Endothelial cell of umbilical vein (primary cell): Measurements from ENCODE around the gene IRS1.

Experiments
- EZH2 ChIP-seq: IDR thresholded peaks from 2 replicates; pipeline ENCODE4 v1.6.1; 2012; ENCODE audit warnings: borderline replicate concordance, low read depth, mild to moderate bottlenecking, moderate library complexity, low read length, inconsistent platforms; ENCODE audit not compliant: severe bottlenecking
- FOS ChIP-seq: IDR thresholded peaks from 2 replicates; pipeline ENCODE4 v1.6.1; 2011; ENCODE audit warnings: mild to moderate bottlenecking, low read length, moderate library complexity, borderline replicate concordance; ENCODE audit not compliant: insufficient read depth
- GATA2 ChIP-seq: IDR thresholded peaks from 2 replicates; pipeline ENCODE4 v1.7.0; 2011; ENCODE audit warnings: low read depth, mild to moderate bottlenecking, moderate library complexity, mixed read lengths, low read length; ENCODE audit not compliant: insufficient read length, insufficient read depth
- JUN ChIP-seq: IDR thresholded peaks from 2 replicates; pipeline ENCODE4 v1.6.1; 2011; ENCODE audit warnings: borderline replicate concordance, low read depth; ENCODE audit not compliant: insufficient read length, insufficient read depth
- MAX ChIP-seq: IDR thresholded peaks from 2 replicates; pipeline ENCODE4 v1.6.1; 2011; ENCODE audit not compliant: insufficient read depth, insufficient read length
- MYC ChIP-seq: IDR thresholded peaks from one replicate; pipeline ENCODE4 v1.6.1; 2011; ENCODE audit warnings: mild to moderate bottlenecking, low read depth, low read length
- POLR2A ChIP-seq: IDR thresholded peaks from 2 replicates; pipeline ENCODE4 v1.6.1; 2012; ENCODE audit warnings: low read depth, mild to moderate bottlenecking, control low read depth, low read length
- POLR2AphosphoS5 ChIP-seq: IDR thresholded peaks from 2 replicates; pipeline ENCODE4 v1.6.1; 2012; ENCODE audit warnings: low read depth, mild to moderate bottlenecking, control low read depth, low read length, moderate library complexity; ENCODE audit not compliant: insufficient read depth
- TF ChIP-seq, protein P1 (sequence below), 2 donors: IDR thresholded peaks; 1 replicate in 1 of 2; 2 replicates in 1 of 2; pipeline ENCODE4 v1.5.1; 2011; ENCODE audit warnings: low read length in 2 of 2, mild to moderate bottlenecking in 2 of 2, moderate library complexity in 2 of 2, control low read depth in 1 of 2, inconsistent platforms in 1 of 2, low read depth in 1 of 2; ENCODE audit not compliant: insufficient read depth in 1 of 2; ENCODE audit errors: extremely low read depth in 1 of 2

GRCh38 chr2:226730481-226730880 is 69.1 kb downstream of the IRS1 start:
- TF ChIP-seq, protein P1, sequence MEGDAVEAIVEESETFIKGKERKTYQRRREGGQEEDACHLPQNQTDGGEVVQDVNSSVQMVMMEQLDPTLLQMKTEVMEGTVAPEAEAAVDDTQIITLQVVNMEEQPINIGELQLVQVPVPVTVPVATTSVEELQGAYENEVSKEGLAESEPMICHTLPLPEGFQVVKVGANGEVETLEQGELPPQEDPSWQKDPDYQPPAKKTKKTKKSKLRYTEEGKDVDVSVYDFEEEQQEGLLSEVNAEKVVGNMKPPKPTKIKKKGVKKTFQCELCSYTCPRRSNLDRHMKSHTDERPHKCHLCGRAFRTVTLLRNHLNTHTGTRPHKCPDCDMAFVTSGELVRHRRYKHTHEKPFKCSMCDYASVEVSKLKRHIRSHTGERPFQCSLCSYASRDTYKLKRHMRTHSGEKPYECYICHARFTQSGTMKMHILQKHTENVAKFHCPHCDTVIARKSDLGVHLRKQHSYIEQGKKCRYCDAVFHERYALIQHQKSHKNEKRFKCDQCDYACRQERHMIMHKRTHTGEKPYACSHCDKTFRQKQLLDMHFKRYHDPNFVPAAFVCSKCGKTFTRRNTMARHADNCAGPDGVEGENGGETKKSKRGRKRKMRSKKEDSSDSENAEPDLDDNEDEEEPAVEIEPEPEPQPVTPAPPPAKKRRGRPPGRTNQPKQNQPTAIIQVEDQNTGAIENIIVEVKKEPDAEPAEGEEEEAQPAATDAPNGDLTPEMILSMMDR (IDR thresholded peaks at IDR 0.05; ENCODE audit: extremely low read depth in 1 of 2, insufficient read depth in 1 of 2, low read depth in 1 of 2, low read length in 2 of 2), result no peak
- no peak for TF ChIP-seq POLR2A
- no peak for TF ChIP-seq EZH2
- no peak for TF ChIP-seq POLR2AphosphoS5
- no peak for TF ChIP-seq MYC
- TF ChIP-seq MAX, result no peak
- no peak for TF ChIP-seq JUN
- no peak for TF ChIP-seq FOS
- TF ChIP-seq GATA2, result no peak
